ENCODE results near the gene RNF144B. TPM values are rescaled to one million over a fixed set of nuclear protein-coding genes. Genes with fewer than 3 reads are reported as not detected.

Gene RNF144B
- total and polyA plus RNA-seq, 2 of the 13 experiments (the other 11 are each of a cell fraction or from before 2014, with no cell fraction given): 1.8 to 4.3 TPM

DNA sequence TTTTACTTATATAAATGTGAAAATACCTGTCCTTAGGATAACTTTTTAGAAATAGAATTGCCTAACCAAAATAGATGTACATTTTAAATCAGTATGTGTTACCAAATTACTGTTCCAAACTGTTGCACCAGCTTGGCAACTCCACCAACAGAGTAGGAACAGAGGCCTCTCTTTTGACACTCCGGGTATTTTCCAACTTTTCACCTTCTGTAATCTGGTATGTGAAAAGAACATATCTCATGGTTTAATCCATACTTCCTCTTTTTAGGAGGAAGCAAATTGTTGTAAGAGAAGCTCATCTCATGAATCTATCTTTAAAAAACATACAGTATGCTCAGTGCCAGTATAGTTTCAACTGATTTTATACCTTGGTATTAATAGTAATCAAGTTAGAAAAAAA, 24.9 kb downstream of the RNF144B start (continued):
- TF ChIP-seq, protein P1, sequence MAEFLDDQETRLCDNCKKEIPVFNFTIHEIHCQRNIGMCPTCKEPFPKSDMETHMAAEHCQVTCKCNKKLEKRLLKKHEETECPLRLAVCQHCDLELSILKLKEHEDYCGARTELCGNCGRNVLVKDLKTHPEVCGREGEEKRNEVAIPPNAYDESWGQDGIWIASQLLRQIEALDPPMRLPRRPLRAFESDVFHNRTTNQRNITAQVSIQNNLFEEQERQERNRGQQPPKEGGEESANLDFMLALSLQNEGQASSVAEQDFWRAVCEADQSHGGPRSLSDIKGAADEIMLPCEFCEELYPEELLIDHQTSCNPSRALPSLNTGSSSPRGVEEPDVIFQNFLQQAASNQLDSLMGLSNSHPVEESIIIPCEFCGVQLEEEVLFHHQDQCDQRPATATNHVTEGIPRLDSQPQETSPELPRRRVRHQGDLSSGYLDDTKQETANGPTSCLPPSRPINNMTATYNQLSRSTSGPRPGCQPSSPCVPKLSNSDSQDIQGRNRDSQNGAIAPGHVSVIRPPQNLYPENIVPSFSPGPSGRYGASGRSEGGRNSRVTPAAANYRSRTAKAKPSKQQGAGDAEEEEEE (CRISPR knock-in tag; IDR thresholded peaks at IDR 0.05; ENCODE audit: borderline replicate concordance): no peak
- TF ChIP-seq, protein P2, sequence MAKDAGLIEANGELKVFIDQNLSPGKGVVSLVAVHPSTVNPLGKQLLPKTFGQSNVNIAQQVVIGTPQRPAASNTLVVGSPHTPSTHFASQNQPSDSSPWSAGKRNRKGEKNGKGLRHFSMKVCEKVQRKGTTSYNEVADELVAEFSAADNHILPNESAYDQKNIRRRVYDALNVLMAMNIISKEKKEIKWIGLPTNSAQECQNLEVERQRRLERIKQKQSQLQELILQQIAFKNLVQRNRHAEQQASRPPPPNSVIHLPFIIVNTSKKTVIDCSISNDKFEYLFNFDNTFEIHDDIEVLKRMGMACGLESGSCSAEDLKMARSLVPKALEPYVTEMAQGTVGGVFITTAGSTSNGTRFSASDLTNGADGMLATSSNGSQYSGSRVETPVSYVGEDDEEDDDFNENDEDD (CRISPR knock-in tag; IDR thresholded peaks at IDR 0.05; ENCODE audit: borderline replicate concordance): no peak
- TF ChIP-seq ZNF563 (CRISPR knock-in tag; IDR thresholded peaks at IDR 0.05) (no peak), ZNF572 (CRISPR knock-in tag; IDR thresholded peaks at IDR 0.05) (no peak), MED13 (CRISPR knock-in tag; IDR thresholded peaks at IDR 0.05) (no peak)
- TF ChIP-seq, protein P3, sequence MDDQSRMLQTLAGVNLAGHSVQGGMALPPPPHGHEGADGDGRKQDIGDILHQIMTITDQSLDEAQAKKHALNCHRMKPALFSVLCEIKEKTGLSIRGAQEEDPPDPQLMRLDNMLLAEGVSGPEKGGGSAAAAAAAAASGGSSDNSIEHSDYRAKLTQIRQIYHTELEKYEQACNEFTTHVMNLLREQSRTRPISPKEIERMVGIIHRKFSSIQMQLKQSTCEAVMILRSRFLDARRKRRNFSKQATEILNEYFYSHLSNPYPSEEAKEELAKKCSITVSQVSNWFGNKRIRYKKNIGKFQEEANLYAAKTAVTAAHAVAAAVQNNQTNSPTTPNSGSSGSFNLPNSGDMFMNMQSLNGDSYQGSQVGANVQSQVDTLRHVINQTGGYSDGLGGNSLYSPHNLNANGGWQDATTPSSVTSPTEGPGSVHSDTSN (CRISPR knock-in tag; IDR thresholded peaks at IDR 0.05; ENCODE audit: borderline replicate concordance): no peak
- TF ChIP-seq, protein P4, sequence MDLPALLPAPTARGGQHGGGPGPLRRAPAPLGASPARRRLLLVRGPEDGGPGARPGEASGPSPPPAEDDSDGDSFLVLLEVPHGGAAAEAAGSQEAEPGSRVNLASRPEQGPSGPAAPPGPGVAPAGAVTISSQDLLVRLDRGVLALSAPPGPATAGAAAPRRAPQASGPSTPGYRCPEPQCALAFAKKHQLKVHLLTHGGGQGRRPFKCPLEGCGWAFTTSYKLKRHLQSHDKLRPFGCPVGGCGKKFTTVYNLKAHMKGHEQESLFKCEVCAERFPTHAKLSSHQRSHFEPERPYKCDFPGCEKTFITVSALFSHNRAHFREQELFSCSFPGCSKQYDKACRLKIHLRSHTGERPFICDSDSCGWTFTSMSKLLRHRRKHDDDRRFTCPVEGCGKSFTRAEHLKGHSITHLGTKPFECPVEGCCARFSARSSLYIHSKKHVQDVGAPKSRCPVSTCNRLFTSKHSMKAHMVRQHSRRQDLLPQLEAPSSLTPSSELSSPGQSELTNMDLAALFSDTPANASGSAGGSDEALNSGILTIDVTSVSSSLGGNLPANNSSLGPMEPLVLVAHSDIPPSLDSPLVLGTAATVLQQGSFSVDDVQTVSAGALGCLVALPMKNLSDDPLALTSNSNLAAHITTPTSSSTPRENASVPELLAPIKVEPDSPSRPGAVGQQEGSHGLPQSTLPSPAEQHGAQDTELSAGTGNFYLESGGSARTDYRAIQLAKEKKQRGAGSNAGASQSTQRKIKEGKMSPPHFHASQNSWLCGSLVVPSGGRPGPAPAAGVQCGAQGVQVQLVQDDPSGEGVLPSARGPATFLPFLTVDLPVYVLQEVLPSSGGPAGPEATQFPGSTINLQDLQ (CRISPR knock-in tag; IDR thresholded peaks at IDR 0.05): no peak
- TF ChIP-seq, protein P5, sequence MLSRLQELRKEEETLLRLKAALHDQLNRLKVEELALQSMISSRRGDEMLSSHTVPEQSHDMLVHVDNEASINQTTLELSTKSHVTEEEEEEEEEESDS (CRISPR knock-in tag; IDR thresholded peaks at IDR 0.05; ENCODE audit: borderline replicate concordance): no peak
- TF ChIP-seq, protein P6, sequence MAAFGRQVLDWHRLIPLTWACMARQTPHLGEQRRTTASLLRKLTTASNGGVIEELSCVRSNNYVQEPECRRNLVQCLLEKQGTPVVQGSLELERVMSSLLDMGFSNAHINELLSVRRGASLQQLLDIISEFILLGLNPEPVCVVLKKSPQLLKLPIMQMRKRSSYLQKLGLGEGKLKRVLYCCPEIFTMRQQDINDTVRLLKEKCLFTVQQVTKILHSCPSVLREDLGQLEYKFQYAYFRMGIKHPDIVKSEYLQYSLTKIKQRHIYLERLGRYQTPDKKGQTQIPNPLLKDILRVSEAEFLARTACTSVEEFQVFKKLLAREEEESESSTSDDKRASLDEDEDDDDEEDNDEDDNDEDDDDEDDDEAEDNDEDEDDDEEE (CRISPR knock-in tag; IDR thresholded peaks at IDR 0.05): no peak
